Loucy (cell line): ENCODE data around the gene RUFY3.

Source experiments
- H2AFZ ChIP-seq: fragments of 200-600 bp; sonication (generic); 2 replicates; pipeline ENCODE4 v1.6.0; 2016; ENCODE audit warnings: antibody characterized with exemption, mild to moderate bottlenecking, low read length, moderate library complexity
- H3F3A ChIP-seq: fragments of 200-600 bp; 2 replicates; pipeline ENCODE4 v1.6.0; 2016; ENCODE audit warnings: antibody characterized with exemption, low read depth, mild to moderate bottlenecking
- H3K27me3 ChIP-seq: fragments of 200-600 bp; sonication (generic); 2 replicates; pipeline ENCODE4 v1.6.1; 2014; ENCODE audit warnings: low read length, mild to moderate bottlenecking; ENCODE audit not compliant: insufficient read depth, poor library complexity, severe bottlenecking
- H3K36me3 ChIP-seq: fragments of 200-600 bp; sonication (generic); 2 replicates; pipeline ENCODE4 v1.6.1; 2016; ENCODE audit warnings: low read length; ENCODE audit not compliant: insufficient read depth
- H3K4me1 ChIP-seq: fragments of 200-600 bp; sonication (generic); 2 replicates; pipeline ENCODE4 v1.5.1; 2014; ENCODE audit warnings: low read length, mild to moderate bottlenecking; ENCODE audit not compliant: insufficient read depth, poor library complexity, severe bottlenecking
- H3K4me2 ChIP-seq: fragments of 200-600 bp; sonication (generic); 2 replicates; pipeline ENCODE4 v1.6.0; 2014; ENCODE audit warnings: antibody characterized with exemption, low read length, low read depth, mild to moderate bottlenecking; ENCODE audit not compliant: poor library complexity, severe bottlenecking
- H3K4me3 ChIP-seq: fragments of 200-600 bp; sonication (generic); 2 replicates; pipeline ENCODE4 v1.5.1; 2014; ENCODE audit warnings: low read length, mild to moderate bottlenecking, mixed read lengths; ENCODE audit not compliant: poor library complexity, severe bottlenecking
- H3K79me2 ChIP-seq: fragments of 200-600 bp; sonication (generic); 2 replicates; pipeline ENCODE4 v1.6.1; 2014; ENCODE audit warnings: low read length; ENCODE audit not compliant: insufficient read depth
- H3K9ac ChIP-seq: fragments of 200-600 bp; sonication (generic); 2 replicates; pipeline ENCODE4 v1.6.0; 2014; ENCODE audit warnings: mild to moderate bottlenecking, low read depth, low read length, moderate library complexity; ENCODE audit not compliant: poor library complexity, severe bottlenecking
- H3K9me2 ChIP-seq: fragments of 200-600 bp; sonication (generic); replicated peaks from 2 replicates; pipeline ENCODE4 v1.6.1; 2016; ENCODE audit warnings: low read depth, low read length, mixed read lengths
- H3K9me3 ChIP-seq: fragments of 200-600 bp; sonication (generic); 2 replicates; pipeline ENCODE4 v1.6.1; 2014; ENCODE audit warnings: mild to moderate bottlenecking, antibody characterized with exemption, low read length, low read depth; ENCODE audit not compliant: insufficient read depth
- H4K20me1 ChIP-seq: fragments of 200-600 bp; sonication (generic); 2 replicates; pipeline ENCODE4 v1.6.0; 2014; ENCODE audit warnings: antibody characterized with exemption, low read length, mild to moderate bottlenecking; ENCODE audit not compliant: insufficient read depth, poor library complexity, severe bottlenecking
- EZH2phosphoT487 ChIP-seq: fragments of 200-600 bp; IDR thresholded peaks from 2 replicates; pipeline ENCODE4 v1.6.1; 2018; ENCODE audit warnings: antibody characterized with exemption, mild to moderate bottlenecking, moderate library complexity, borderline replicate concordance
- TF ChIP-seq, protein P1 (sequence below): fragments of 200-600 bp; sonication (generic); conservative IDR thresholded peaks from 2 replicates; pipeline ENCODE4 v1.5.1; 2014; ENCODE audit warnings: mild to moderate bottlenecking, antibody characterized with exemption, low read length

The RUFY3 gene

DNA sequence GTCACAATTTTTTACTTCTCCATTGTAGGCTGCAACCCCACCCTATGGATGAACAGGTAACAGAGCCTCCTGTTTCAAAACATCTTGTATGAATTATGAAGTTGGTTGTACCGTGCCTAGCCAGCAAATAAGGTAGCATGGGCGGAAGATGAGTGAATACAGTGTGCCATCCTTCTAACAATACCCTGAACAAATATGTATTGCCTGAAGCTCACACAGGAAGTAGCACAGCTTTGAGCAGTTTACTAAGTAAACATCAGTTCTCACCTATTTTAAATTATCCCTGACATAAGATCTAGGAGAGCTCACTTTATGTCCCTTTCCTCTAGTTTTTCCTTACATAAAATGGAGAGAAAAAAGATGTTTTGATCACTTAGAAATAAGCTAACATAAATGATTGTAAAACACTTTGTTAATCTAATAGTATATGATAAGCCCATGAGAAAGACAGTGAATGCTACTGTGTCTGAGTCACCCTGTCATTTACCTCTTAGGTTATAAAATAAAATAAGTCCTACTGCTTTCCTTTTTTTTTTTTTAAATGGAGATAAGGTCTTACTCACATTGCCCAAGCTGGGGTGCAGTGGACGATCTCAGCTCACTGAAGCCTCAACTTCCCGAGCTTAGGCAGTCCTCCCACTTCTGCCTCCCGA lies 81.3 kb downstream of the RUFY3 start:
- Histone ChIP-seq H3K9me2 (no peaks in the 10 kb centered on the region), H3K36me3 (no peaks in the 10 kb centered on the region), H2AFZ (no peak overlapping the region), H3K4me1 (no peaks in the 10 kb centered on the region), H3K27me3 (no peaks in the 10 kb centered on the region), H3K9ac (no peak overlapping the region), H3K4me3 (no peak overlapping the region), H3F3A (no peaks in the 10 kb centered on the region), H4K20me1 (no peaks in the 10 kb centered on the region), H3K79me2 (no peaks in the 10 kb centered on the region), H3K9me3 (no peaks in the 10 kb centered on the region), H3K4me2 (no peak overlapping the region)
- no peak for TF ChIP-seq EZH2phosphoT487
- TF ChIP-seq, protein P1, sequence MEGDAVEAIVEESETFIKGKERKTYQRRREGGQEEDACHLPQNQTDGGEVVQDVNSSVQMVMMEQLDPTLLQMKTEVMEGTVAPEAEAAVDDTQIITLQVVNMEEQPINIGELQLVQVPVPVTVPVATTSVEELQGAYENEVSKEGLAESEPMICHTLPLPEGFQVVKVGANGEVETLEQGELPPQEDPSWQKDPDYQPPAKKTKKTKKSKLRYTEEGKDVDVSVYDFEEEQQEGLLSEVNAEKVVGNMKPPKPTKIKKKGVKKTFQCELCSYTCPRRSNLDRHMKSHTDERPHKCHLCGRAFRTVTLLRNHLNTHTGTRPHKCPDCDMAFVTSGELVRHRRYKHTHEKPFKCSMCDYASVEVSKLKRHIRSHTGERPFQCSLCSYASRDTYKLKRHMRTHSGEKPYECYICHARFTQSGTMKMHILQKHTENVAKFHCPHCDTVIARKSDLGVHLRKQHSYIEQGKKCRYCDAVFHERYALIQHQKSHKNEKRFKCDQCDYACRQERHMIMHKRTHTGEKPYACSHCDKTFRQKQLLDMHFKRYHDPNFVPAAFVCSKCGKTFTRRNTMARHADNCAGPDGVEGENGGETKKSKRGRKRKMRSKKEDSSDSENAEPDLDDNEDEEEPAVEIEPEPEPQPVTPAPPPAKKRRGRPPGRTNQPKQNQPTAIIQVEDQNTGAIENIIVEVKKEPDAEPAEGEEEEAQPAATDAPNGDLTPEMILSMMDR = no peak

GRCh38 chr4:70808151-70808550 lies 86.4 kb downstream of the RUFY3 start:
- no peaks in the 10 kb centered on the region for H3K27me3 ChIP-seq
- H3K36me3 ChIP-seq = no peaks in the 10 kb centered on the region
- H3K9ac ChIP-seq = no peak overlapping the region
- no peaks in the 10 kb centered on the region for H4K20me1 ChIP-seq
- no peak overlapping the region for H3K4me2 ChIP-seq
- no peaks in the 10 kb centered on the region for H3K4me1 ChIP-seq
- no peak overlapping the region for H3K4me3 ChIP-seq
- H3K79me2 ChIP-seq = no peaks in the 10 kb centered on the region
- no peaks in the 10 kb centered on the region for H3F3A ChIP-seq
- no peak overlapping the region for H2AFZ ChIP-seq
- TF ChIP-seq, protein P1 = no peak
- TF ChIP-seq EZH2phosphoT487 = no peak
- no peaks in the 10 kb centered on the region for H3K9me2 ChIP-seq
- H3K9me3 ChIP-seq = no peaks in the 10 kb centered on the region

DNA sequence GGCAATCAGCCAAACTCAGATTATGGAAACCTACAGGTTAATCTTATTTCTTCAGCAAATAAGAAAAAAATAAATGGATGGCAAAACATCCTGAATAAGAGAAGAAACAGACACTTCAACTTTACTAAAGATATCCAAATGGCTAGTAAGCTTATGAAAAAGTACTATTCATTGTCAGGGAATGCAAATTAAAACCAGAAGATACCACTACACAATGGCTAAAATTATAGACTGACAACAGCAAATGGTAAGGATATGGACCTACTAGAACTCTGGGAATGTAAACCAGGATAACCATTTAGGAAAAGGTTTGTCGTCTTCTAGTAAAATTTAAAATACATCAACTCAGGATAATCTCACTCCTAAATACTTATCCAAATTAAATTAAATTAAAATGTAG lies 93.6 kb downstream of the RUFY3 start:
- Histone ChIP-seq H3K9me2 (no peaks in the 10 kb centered on the region), H3K79me2 (no peaks in the 10 kb centered on the region), H3K4me1 (peaks cover 8% of the 10 kb centered on the region), H3K27me3 (no peaks in the 10 kb centered on the region), H3K4me3 (no peak overlapping the region), H3F3A (0 out of 2 replicates have a peak, but pooled peaks cover 4% of the 10 kb centered on the region), H3K36me3 (peaks cover 20% of the 10 kb centered on the region), H3K9ac (no peak overlapping the region), H2AFZ (no peak overlapping the region), H4K20me1 (peaks cover 5% of the 10 kb centered on the region), H3K9me3 (no peaks in the 10 kb centered on the region), H3K4me2 (no peak overlapping the region)
- no peak for TF ChIP-seq EZH2phosphoT487
- TF ChIP-seq, protein P1 = no peak
